GM21381 (cell line): ENCODE data around the gene RTBDN.
"Not testable (repeated sequence)": the region's sequence is repeated elsewhere in the genome, so short reads cannot be mapped to it uniquely, and the experiment has no call there.

Experiments used
- ATAC-seq: cut with Tn5 transposase; IDR thresholded peaks from one replicate; pipeline ENCODE4 v1.9.1; 2021; ENCODE audit warnings: mild to moderate bottlenecking, moderate library complexity; ENCODE audit not compliant: unreplicated experiment

The RTBDN gene

GRCh38 chr19:12825254-12826131, 8.9 kb downstream of the RTBDN start:
- ATAC-seq: no peak

- ATAC-seq: no peak
Measured at GRCh38 chr19:12821761-12822160, 12.6 kb downstream of the RTBDN start.

- ATAC-seq: not testable (repeated sequence)
Measured at GRCh38 chr19:12817810-12818209, 16.6 kb downstream of the RTBDN start.

GRCh38 chr19:12817188-12817587, 17.2 kb downstream of the RTBDN start:
- ATAC-seq: not testable (repeated sequence)

GRCh38 chr19:12815088-12815487, 19.3 kb downstream of the RTBDN start:
- no peak for ATAC-seq

GRCh38 chr19:12806242-12807081, 27.9 kb downstream of the RTBDN start, which contains the start of gene RNASEH2A:
TSS of gene RNASEH2A (plus strand) at chr19:12806584. CDS start at chr19:12806674, 90 bp downstream.
- peak; percentile 86 for ATAC-seq

- ATAC-seq: no peak
Measured at GRCh38 chr19:12804051-12804450, 30.3 kb downstream of the RTBDN start.

GRCh38 chr19:12802267-12803106, 31.9 kb downstream of the RTBDN start:
- no peak for ATAC-seq

- ATAC-seq: no peak
Measured at GRCh38 chr19:12801466-12802266, 32.7 kb downstream of the RTBDN start, which contains the start of the genes PRDX2 and THSD8. TSS of gene PRDX2 (minus strand) at chr19:12801800. CDS start at chr19:12801261, 539 bp downstream. TSS of gene THSD8 (plus strand) at chr19:12802069. CDS start at chr19:12802072, 3 bp downstream.

GRCh38 chr19:12800923-12801465, 33.4 kb downstream of the RTBDN start:
- no peak for ATAC-seq

GRCh38 chr19:12800466-12800770, 34.0 kb downstream of the RTBDN start:
- ATAC-seq: no peak

GRCh38 chr19:12799742-12800465, 34.5 kb downstream of the RTBDN start:
- ATAC-seq: no peak

- ATAC-seq: not testable (repeated sequence)
Measured at GRCh38 chr19:12797607-12798006, 36.8 kb downstream of the RTBDN start.

- ATAC-seq: no peak
Measured at GRCh38 chr19:12797141-12797587, 37.2 kb downstream of the RTBDN start.

GRCh38 chr19:12796146-12797071, 38.0 kb downstream of the RTBDN start:
- ATAC-seq: no peak

- ATAC-seq: no peak
Measured at GRCh38 chr19:12794971-12795381, 39.4 kb downstream of the RTBDN start.

- no peak for ATAC-seq
Measured at GRCh38 chr19:12794196-12794941, 40.0 kb downstream of the RTBDN start.
